Measurements from ENCODE around the gene PXYLP1.

DNA sequence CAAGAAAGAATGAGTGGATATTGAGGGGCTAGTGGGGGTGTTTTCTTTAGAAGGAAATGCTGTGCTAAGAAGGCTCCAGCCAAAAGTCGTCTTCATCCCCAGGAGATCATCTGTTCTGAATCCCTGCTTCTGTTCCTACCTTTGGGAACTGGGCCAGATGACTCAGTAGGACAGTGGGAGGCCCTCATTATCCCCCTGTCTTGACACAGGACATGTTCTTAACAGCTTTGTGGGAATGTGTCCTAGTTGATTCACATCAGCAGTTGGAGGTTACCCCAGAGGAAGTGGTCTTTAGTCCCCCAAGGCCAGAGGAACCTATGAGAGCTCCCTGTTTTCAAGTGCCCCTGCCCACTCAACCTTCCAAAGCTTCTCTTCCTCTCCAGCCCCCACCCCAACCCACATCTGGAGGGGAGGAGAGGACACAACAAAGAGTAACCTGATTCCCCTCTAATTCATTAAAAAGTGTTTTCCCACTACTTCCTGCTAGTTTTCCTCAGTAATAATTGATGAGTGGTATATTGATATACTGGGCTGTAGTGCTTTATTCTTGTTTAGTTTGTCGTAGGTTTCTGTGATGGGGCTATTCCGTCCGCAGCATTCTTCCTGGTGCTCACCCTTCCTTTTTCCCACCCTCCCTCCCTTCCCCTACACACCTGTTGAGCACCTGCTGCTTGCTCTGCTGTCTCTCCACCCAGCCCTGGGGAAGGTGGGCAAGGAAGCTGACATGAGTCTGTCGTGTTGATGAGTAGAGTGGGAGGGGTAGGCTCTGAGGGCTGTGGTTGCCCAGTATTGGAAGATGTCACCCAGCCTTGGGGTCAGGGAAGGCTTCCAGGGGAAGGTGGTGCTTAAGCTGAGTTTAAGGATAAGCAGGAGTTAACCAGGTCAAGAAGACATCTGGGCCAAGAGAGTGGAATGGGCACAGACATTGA, 9.3 kb downstream of the PXYLP1 start:
- TF ChIP-seq, protein P1, sequence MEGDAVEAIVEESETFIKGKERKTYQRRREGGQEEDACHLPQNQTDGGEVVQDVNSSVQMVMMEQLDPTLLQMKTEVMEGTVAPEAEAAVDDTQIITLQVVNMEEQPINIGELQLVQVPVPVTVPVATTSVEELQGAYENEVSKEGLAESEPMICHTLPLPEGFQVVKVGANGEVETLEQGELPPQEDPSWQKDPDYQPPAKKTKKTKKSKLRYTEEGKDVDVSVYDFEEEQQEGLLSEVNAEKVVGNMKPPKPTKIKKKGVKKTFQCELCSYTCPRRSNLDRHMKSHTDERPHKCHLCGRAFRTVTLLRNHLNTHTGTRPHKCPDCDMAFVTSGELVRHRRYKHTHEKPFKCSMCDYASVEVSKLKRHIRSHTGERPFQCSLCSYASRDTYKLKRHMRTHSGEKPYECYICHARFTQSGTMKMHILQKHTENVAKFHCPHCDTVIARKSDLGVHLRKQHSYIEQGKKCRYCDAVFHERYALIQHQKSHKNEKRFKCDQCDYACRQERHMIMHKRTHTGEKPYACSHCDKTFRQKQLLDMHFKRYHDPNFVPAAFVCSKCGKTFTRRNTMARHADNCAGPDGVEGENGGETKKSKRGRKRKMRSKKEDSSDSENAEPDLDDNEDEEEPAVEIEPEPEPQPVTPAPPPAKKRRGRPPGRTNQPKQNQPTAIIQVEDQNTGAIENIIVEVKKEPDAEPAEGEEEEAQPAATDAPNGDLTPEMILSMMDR (conservative IDR thresholded peaks at IDR 0.05): no peak
- TF ChIP-seq EZH2 (IDR thresholded peaks at IDR 0.05; ENCODE audit: low read depth): no peak
